ENCODE results near the gene LHX3.

DNA sequence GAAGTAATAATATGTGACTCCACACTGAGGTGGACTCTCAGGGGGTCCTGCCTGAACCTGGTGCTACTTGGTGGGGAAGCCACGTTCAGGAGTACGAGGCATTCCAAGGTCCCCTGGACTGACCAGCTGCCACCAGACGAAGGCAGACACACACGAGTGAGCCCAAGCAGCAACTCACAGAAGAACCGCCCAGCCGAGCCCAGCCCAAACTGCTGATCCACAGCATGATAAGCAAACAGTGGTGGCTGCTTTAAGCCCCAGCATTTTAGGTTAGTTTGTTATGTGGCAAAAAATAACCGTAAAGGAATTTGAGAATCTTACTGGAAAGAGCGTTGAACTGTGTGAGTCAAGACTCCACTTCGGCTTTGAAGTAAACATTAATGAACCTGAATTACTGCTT lies 8.8 kb upstream of the LHX3 start:
- no peak for TF ChIP-seq REST (IDR thresholded peaks at IDR 0.05; ENCODE audit: insufficient replicate concordance, low read depth)
- no peak for TF ChIP-seq CTCF (IDR thresholded peaks at IDR 0.05; ENCODE audit: insufficient read depth, low read length)
- TF ChIP-seq SPI1 (IDR thresholded peaks at IDR 0.05; ENCODE audit: borderline replicate concordance, low read depth): no peak
- TF ChIP-seq GABPA (IDR thresholded peaks at IDR 0.05; ENCODE audit: low read depth): no peak
- TF ChIP-seq POLR2AphosphoS5 (IDR thresholded peaks at IDR 0.05; ENCODE audit: low read depth): no peak
